ENCODE measurements around the gene CCT7. TPM values are rescaled to one million over a fixed set of nuclear protein-coding genes. Genes with fewer than 3 reads are reported as not detected.

CCT7 gene
- total RNA-seq, 2 experiments from 2014 or later: 347 to 362 TPM

- ChIA-PET POLR2A (interaction anchor here (1.2 kb wide), 1 partner anchor 11 kb away, joined by 4 read pairs; no protein-coding TSS in a partner anchor), CTCF (interaction anchor here (1.0 to 1.9 kb wide), 3 partner anchors 34 to 70 kb away, joined by 4 to 9 read pairs (median 7); no protein-coding TSS in a partner anchor)
- no peaks in the 10 kb centered on the region for H3K9me3 Mint-ChIP-seq (ENCODE audit: insufficient read depth)
- DNase-seq (no peak), ATAC-seq (no peak)
- no peak overlapping the region for H3K4me3 Mint-ChIP-seq
- H3K4me1 Mint-ChIP-seq (ENCODE audit: low read depth): peaks cover 7% of the 10 kb centered on the region
- no peak overlapping the region for H3K27ac Mint-ChIP-seq
- H3K27me3 Mint-ChIP-seq (ENCODE audit: low read depth): no peaks in the 10 kb centered on the region
- H3K36me3 Mint-ChIP-seq (ENCODE audit: low read depth): peaks cover 82% of the 10 kb centered on the region
Observed at GRCh38 chr2:73246850-73247249, 12.7 kb downstream of the CCT7 start.

DNA sequence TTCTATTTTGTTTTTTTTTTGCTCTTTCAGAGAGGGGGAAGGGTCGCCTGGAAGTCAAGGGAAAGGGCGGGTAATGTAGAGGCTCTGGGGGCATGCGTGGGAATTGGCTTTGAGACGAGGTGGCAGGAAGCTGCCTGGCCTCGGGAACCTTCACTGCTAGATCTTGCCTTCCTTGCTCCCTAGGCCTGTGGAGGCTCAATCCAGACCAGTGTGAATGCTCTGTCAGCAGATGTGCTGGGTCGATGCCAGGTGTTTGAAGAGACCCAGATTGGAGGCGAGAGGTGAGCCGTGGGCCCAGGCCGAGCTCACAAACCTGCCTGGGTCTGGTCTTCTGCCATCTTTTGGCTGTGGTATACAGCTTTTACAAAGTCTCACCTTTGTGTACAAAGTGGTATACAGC is 15.5 kb downstream of the CCT7 start:
- Mint-ChIP-seq H3K27ac (no peak overlapping the region), H3K4me1 (ENCODE audit: low read depth) (no peaks in the 10 kb centered on the region), H3K9me3 (ENCODE audit: insufficient read depth) (no peaks in the 10 kb centered on the region), H3K27me3 (ENCODE audit: low read depth) (no peaks in the 10 kb centered on the region), H3K4me3 (no peak overlapping the region), H3K36me3 (ENCODE audit: low read depth) (peaks cover 82% of the 10 kb centered on the region)
- ChIA-PET POLR2A (no interaction called here), CTCF (interaction anchor here (2.7 kb wide), 1 partner anchor 40 kb away, joined by 7 read pairs; no protein-coding TSS in a partner anchor)
- no peak for ATAC-seq
- DNase-seq: no peak

DNA sequence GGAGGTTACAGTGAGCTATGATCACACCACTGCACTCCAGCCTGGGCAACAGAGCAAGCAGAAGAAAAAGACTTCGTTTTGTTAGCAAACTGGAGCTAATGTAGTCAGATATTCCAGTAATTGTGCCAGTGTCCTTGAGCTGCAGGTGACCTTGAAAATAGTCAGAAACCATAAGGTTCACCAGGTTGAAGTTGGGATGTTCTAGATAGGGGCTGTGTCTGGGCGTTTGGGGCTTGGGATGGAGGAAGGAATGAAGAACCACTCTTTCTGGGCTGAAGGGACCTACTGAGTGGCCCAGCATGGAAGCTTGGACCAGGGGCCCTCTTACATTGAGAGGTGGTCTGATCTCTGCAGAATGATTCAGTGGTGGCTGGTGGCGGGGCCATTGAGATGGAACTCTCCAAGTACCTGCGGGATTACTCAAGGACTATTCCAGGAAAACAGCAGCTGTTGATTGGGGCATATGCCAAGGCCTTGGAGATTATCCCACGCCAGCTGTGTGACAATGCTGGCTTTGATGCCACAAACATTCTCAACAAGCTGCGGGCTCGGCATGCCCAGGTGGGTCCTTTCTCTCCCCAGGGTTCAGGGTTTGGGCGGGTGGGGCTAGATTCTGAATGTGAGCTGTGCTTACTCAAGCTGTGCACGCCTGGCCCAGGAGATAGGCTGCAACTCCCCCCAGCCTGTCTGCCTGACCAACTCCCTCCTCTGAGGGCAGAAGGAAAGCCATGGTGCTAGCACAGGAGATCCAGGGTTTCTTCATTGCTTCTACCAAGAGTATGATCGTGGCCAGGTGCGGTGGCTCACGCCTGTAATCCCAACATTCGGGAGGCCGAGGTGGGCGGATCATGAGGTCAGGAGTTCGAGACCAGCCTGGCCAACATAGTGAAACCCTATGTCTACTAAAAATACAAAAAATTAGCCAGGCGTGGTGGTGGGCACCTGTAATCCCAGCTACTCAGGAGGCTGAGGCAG is 17.1 kb downstream of the CCT7 start:
- H3K9me3 Mint-ChIP-seq (ENCODE audit: insufficient read depth): no peaks in the 10 kb centered on the region
- H3K4me3 Mint-ChIP-seq: no peak overlapping the region
- peak overlapping the region; percentile 18 for H3K27ac Mint-ChIP-seq
- no peak for DNase-seq
- ATAC-seq: no peak
- POLR2A ChIA-PET: no interaction called here
- H3K4me1 Mint-ChIP-seq (ENCODE audit: low read depth): no peaks in the 10 kb centered on the region
- no peaks in the 10 kb centered on the region for H3K27me3 Mint-ChIP-seq (ENCODE audit: low read depth)
- H3K36me3 Mint-ChIP-seq (ENCODE audit: low read depth): peaks cover 79% of the 10 kb centered on the region
- CTCF ChIA-PET: interaction anchor here (2.7 kb wide), 1 partner anchor 39 kb away, joined by 7 read pairs; no protein-coding TSS in a partner anchor

GRCh38 chr2:73252238-73253027 is 18.3 kb downstream of the CCT7 start:
- DNase-seq: no peak
- peaks cover 67% of the 10 kb centered on the region for H3K36me3 Mint-ChIP-seq (ENCODE audit: low read depth)
- no peak overlapping the region for H3K27ac Mint-ChIP-seq
- no peak overlapping the region for H3K4me3 Mint-ChIP-seq
- H3K4me1 Mint-ChIP-seq (ENCODE audit: low read depth): no peaks in the 10 kb centered on the region
- H3K27me3 Mint-ChIP-seq (ENCODE audit: low read depth): no peaks in the 10 kb centered on the region
- ChIA-PET POLR2A (no interaction called here), CTCF (no interaction called here)
- H3K9me3 Mint-ChIP-seq (ENCODE audit: insufficient read depth): no peaks in the 10 kb centered on the region
- ATAC-seq: no peak

GRCh38 chr2:73253400-73253799 is 19.3 kb downstream of the CCT7 start:
- H3K36me3 Mint-ChIP-seq (ENCODE audit: low read depth): peaks cover 60% of the 10 kb centered on the region
- no peaks in the 10 kb centered on the region for H3K9me3 Mint-ChIP-seq (ENCODE audit: insufficient read depth)
- ATAC-seq: no peak
- DNase-seq: no peak
- ChIA-PET POLR2A (no interaction called here), CTCF (no interaction called here)
- H3K27ac Mint-ChIP-seq: no peak overlapping the region
- H3K27me3 Mint-ChIP-seq (ENCODE audit: low read depth): no peaks in the 10 kb centered on the region
- H3K4me1 Mint-ChIP-seq (ENCODE audit: low read depth): peaks cover 6% of the 10 kb centered on the region
- H3K4me3 Mint-ChIP-seq: no peak overlapping the region

DNA sequence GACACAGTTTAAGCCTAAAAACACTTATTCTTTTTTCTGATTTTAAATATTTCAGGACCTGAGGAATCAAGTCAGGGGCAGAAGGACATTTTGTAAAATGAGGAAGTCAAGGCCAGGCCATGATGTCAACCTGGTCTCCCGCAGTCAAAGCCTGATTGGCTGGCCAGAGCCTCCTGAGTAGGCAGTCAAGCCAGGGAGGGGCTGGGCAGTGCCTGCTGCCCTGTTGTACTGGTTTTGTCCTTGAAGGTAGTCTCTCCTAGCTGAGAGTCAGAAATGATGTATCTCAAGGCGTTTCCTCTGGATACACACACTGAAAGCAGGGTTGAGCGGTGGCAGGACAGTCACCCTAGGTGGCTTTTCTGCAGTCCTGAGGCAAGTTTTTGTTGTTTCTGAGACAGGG is 19.8 kb downstream of the CCT7 start:
- H3K4me1 Mint-ChIP-seq (ENCODE audit: low read depth): peaks cover 6% of the 10 kb centered on the region
- H3K36me3 Mint-ChIP-seq (ENCODE audit: low read depth): peaks cover 56% of the 10 kb centered on the region
- DNase-seq (no peak), ATAC-seq (no peak)
- ChIA-PET POLR2A (interaction anchor here (1.3 kb wide), 1 partner anchor 35 kb away, joined by 3 read pairs; no protein-coding TSS in a partner anchor), CTCF (no interaction called here)
- H3K27me3 Mint-ChIP-seq (ENCODE audit: low read depth): no peaks in the 10 kb centered on the region
- peak overlapping the region; percentile 15 for H3K27ac Mint-ChIP-seq
- H3K4me3 Mint-ChIP-seq: no peak overlapping the region
- H3K9me3 Mint-ChIP-seq (ENCODE audit: insufficient read depth): no peaks in the 10 kb centered on the region

DNA sequence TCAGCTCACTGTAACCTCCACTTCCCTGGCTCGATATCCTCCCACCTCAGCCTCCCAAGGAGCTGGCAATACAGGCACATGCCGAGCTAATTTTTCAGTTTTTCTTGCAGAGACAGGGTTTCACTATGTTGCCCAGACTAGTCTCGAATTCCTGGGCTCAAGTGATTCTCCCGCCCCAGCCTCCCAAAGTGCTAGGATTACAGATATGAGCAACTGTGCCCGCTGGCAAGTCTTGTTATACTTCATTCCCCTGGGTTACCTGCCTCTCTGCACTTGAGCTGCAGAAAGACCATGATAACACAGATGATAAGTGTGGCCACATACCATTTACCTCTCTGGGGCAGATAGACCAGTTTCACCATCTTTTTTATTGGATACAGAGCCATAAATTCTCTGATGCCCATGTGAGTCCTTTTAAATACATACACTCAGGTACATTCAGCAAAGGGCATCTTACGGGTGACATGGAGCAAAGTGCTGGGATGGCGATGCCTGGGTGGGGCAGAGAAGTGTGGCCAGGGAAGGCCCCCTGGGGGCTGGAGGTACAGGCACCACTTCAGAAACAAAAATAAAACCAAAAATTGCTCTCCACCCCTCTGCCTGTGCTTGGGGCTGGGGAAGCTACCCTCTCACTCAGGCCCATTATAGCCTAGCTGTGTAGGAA is 20.4 kb downstream of the CCT7 start:
- no peak for ATAC-seq
- no peak for DNase-seq
- ChIA-PET POLR2A (interaction anchor here (1.1 to 1.3 kb wide), 2 partner anchors 11 to 34 kb away, joined by 3 to 6 read pairs; no protein-coding TSS in a partner anchor), CTCF (no interaction called here)
- Mint-ChIP-seq H3K4me1 (ENCODE audit: low read depth) (peaks cover 7% of the 10 kb centered on the region), H3K9me3 (ENCODE audit: insufficient read depth) (no peaks in the 10 kb centered on the region), H3K27ac (peak overlapping the region; percentile 11), H3K4me3 (no peak overlapping the region), H3K36me3 (ENCODE audit: low read depth) (peaks cover 56% of the 10 kb centered on the region), H3K27me3 (ENCODE audit: low read depth) (no peaks in the 10 kb centered on the region)

DNA sequence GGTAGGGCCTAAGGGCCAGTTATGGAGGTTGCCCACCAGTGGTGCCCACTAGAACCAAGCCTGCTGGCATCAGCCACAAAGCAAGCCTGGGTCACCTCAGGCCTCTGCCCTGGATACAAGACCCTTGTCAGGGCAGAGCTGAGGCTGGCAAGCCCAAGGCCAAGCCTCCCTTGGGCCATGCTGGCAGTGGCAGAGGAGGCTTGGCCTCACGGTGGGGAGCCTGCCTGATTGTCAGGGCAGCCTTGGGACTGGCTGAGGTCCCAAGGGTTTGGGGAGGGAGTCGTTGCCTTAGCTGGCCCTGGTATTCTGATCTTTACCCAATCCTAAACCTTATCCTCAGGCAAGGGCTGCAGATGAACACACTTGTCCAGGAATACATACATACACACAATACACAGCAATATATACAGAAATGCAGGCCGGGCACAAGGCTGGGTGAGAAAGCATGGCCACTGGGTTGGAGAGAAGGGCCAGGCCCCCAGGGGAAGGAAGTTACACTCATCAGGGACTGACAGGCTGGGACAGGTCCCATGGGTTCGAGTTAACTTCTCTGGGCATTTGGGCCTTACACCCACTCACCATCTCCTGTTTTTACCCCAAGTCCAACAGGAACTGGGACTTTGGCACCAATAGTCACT is 21.0 kb downstream of the CCT7 start:
- no peaks in the 10 kb centered on the region for H3K9me3 Mint-ChIP-seq (ENCODE audit: insufficient read depth)
- peak overlapping the region; percentile 29 for H3K27ac Mint-ChIP-seq

GRCh38 chr2:73255907-73256617 is 22.0 kb downstream of the CCT7 start:
- ChIA-PET CTCF (interaction anchor here (1.2 kb wide), 1 partner anchor 12 kb away, joined by 3 read pairs; no protein-coding TSS in a partner anchor), POLR2A (no interaction called here)
- Mint-ChIP-seq H3K4me1 (ENCODE audit: low read depth) (peaks cover 8% of the 10 kb centered on the region), H3K9me3 (ENCODE audit: insufficient read depth) (no peaks in the 10 kb centered on the region), H3K36me3 (ENCODE audit: low read depth) (peaks cover 43% of the 10 kb centered on the region), H3K27me3 (ENCODE audit: low read depth) (no peaks in the 10 kb centered on the region), H3K27ac (peak overlapping the region; percentile 8), H3K4me3 (no peak overlapping the region)
- ATAC-seq (no peak), DNase-seq (no peak)

More for the DNA sequence above, 21.0 kb downstream of the CCT7 start:
- no peak for DNase-seq
- no peak for ATAC-seq
- ChIA-PET POLR2A (interaction anchor here (1.1 to 1.3 kb wide), 2 partner anchors 12 to 34 kb away, joined by 3 to 6 read pairs; no protein-coding TSS in a partner anchor), CTCF (no interaction called here)
- H3K36me3 Mint-ChIP-seq (ENCODE audit: low read depth): peaks cover 52% of the 10 kb centered on the region
- no peaks in the 10 kb centered on the region for H3K27me3 Mint-ChIP-seq (ENCODE audit: low read depth)
- no peak overlapping the region for H3K4me3 Mint-ChIP-seq
- H3K4me1 Mint-ChIP-seq (ENCODE audit: low read depth): peaks cover 8% of the 10 kb centered on the region

GRCh38 chr2:73256618-73256922 is 22.5 kb downstream of the CCT7 start:
- no peaks in the 10 kb centered on the region for H3K27me3 Mint-ChIP-seq (ENCODE audit: low read depth)
- ATAC-seq (no peak), DNase-seq (no peak)
- peaks cover 39% of the 10 kb centered on the region for H3K36me3 Mint-ChIP-seq (ENCODE audit: low read depth)
- POLR2A ChIA-PET: no interaction called here
- H3K4me3 Mint-ChIP-seq: no peak overlapping the region
- no peaks in the 10 kb centered on the region for H3K9me3 Mint-ChIP-seq (ENCODE audit: insufficient read depth)
- peaks cover 8% of the 10 kb centered on the region for H3K4me1 Mint-ChIP-seq (ENCODE audit: low read depth)
- CTCF ChIA-PET: interaction anchor here (0.9 to 1.2 kb wide), 2 partner anchors 12 to 34 kb away, joined by 3 to 4 read pairs; no protein-coding TSS in a partner anchor
- peak overlapping the region; percentile 8 for H3K27ac Mint-ChIP-seq
